GM19397 (cell line): ENCODE measurements around the gene CDH23.

Experiments
- ATAC-seq: cut with Tn5 transposase; IDR thresholded peaks from one replicate; pipeline ENCODE4 v1.9.1; 2021; ENCODE audit warnings: mild to moderate bottlenecking, moderate library complexity; ENCODE audit not compliant: unreplicated experiment

The CDH23 gene

GRCh38 chr10:71577345-71577744 lies 180.6 kb downstream of the CDH23 start:
- ATAC-seq = no peak

GRCh38 chr10:71578069-71578468 lies 181.3 kb downstream of the CDH23 start:
- ATAC-seq = no peak

- ATAC-seq = no peak
These were observed 182.9 kb downstream of the CDH23 start for GRCh38 chr10:71579668-71580067.

- ATAC-seq = no peak
These were observed 183.7 kb downstream of the CDH23 start for GRCh38 chr10:71580415-71580814.

GRCh38 chr10:71580926-71581325 lies 184.2 kb downstream of the CDH23 start:
- ATAC-seq = no peak

- ATAC-seq = no peak
These were observed 184.7 kb downstream of the CDH23 start for GRCh38 chr10:71581376-71581775.

GRCh38 chr10:71582019-71582418 lies 185.3 kb downstream of the CDH23 start:
- ATAC-seq = no peak

- ATAC-seq = no peak
These were observed 186.1 kb downstream of the CDH23 start for GRCh38 chr10:71582506-71583475.

- ATAC-seq = no peak
These were observed 187.7 kb downstream of the CDH23 start for GRCh38 chr10:71584461-71584860.

GRCh38 chr10:71584902-71585563 lies 188.3 kb downstream of the CDH23 start:
- ATAC-seq = no peak

GRCh38 chr10:71585564-71586290 lies 189.0 kb downstream of the CDH23 start:
- no peak for ATAC-seq

GRCh38 chr10:71587941-71588573 lies 191.3 kb downstream of the CDH23 start:
- ATAC-seq = no peak

- ATAC-seq = no peak
These were observed 192.0 kb downstream of the CDH23 start for GRCh38 chr10:71588685-71589084.

- ATAC-seq = no peak
These were observed 193.2 kb downstream of the CDH23 start for GRCh38 chr10:71589617-71590551.

GRCh38 chr10:71590781-71591350 lies 194.1 kb downstream of the CDH23 start:
- ATAC-seq = no peak

- no peak for ATAC-seq
These were observed 198.3 kb downstream of the CDH23 start for GRCh38 chr10:71594934-71595571.

- ATAC-seq = no peak
These were observed 198.9 kb downstream of the CDH23 start for GRCh38 chr10:71595649-71596048.

- no peak for ATAC-seq
These were observed 199.4 kb downstream of the CDH23 start for GRCh38 chr10:71596127-71596526.

GRCh38 chr10:71596759-71597158 lies 200.0 kb downstream of the CDH23 start:
- no peak for ATAC-seq
